H1 (cell line): Measurements from ENCODE around the gene DENND4A.

Experiments
- CBX5 ChIP-seq: fragments of 300-800, 300-1000 bp; sonication (generic); IDR thresholded peaks from 2 replicates; pipeline ENCODE4 v1.7.1; 2016; ENCODE audit warnings: antibody characterized with exemption, low read length, low read depth
- CHD2 ChIP-seq: IDR thresholded peaks from 2 replicates; pipeline ENCODE4 v1.6.1; 2012; ENCODE audit warnings: low read length, improper control_type of control experiment
- EZH2 ChIP-seq: fragments of 200-600 bp; sonication (generic); IDR thresholded peaks from 2 replicates; pipeline ENCODE4 v1.7.1; 2012; ENCODE audit warnings: low read depth, mild to moderate bottlenecking, moderate library complexity, low read length, inconsistent platforms; ENCODE audit not compliant: severe bottlenecking
- POLR2A ChIP-seq, 2 experiments: IDR thresholded peaks; 1 replicate in 1 of 2; 2 replicates in 1 of 2; pipeline ENCODE4 v1.6.1; 2011; ENCODE audit warnings: low read depth in 2 of 2, low read length in 2 of 2, mild to moderate bottlenecking in 2 of 2; ENCODE audit errors: control extremely low read depth in 1 of 2
- POLR2AphosphoS5 ChIP-seq: IDR thresholded peaks from 2 replicates; pipeline ENCODE4 v1.6.1; 2011; ENCODE audit warnings: low read depth, low read length
- RAD21 ChIP-seq, 2 experiments: IDR thresholded peaks in 1 of 2; conservative IDR thresholded peaks in 1 of 2; 2 replicates each; pipeline ENCODE4 v1.6.1; 2011; ENCODE audit warnings: low read depth in 2 of 2, low read length in 2 of 2, improper control_type of control experiment in 1 of 2, inconsistent platforms in 1 of 2, mild to moderate bottlenecking in 1 of 2, moderate library complexity in 1 of 2
- RFX5 ChIP-seq: IDR thresholded peaks from 2 replicates; pipeline ENCODE4 v1.6.1; 2011; ENCODE audit warnings: low read depth, low read length, improper control_type of control experiment, borderline replicate concordance
- TAF7 ChIP-seq: optimal IDR thresholded peaks from 2 replicates; pipeline ENCODE3; 2011; ENCODE audit warnings: low read depth, mild to moderate bottlenecking, inconsistent platforms, low read length, moderate library complexity, borderline replicate concordance
- YY1 ChIP-seq: IDR thresholded peaks from 2 replicates; pipeline ENCODE4 v1.6.1; 2011; ENCODE audit warnings: low read depth, mild to moderate bottlenecking, low read length
- TF ChIP-seq, protein P1 (sequence below), 3 experiments: IDR thresholded peaks; 1 replicate in 2 of 3; 2 replicates in 1 of 3; pipeline versions ENCODE4 v1.5.1 to v1.6.1; 2011; ENCODE audit warnings: low read length in 3 of 3, mild to moderate bottlenecking in 3 of 3, inconsistent platforms in 2 of 3, low read depth in 1 of 3, moderate library complexity in 1 of 3; ENCODE audit not compliant: insufficient read depth in 1 of 3; ENCODE audit errors: control extremely low read depth in 1 of 3

DNA sequence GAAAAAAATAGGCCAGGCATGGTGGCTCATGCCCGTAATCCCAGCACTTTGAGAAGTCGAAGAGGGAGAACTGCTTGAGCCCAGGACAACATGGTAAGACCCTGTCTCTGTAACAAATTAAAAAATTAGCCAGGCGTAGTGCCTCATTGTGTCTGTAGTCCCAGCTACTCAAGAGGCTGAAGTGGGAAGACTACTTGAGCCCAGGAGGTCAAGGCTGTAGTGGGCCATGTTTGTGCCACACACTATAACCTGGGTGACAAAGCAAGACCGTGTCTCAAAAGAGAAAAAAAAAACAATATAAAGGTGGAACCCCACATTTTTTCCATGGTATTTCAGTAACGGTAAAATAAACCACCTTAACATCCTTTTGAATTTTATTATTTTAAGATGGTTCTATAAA lies 69.9 kb downstream of the DENND4A start:
- TF ChIP-seq RFX5 (no peak), POLR2AphosphoS5 (no peak), CBX5 (no peak), POLR2A (IDR thresholded peaks at IDR 0.05; ENCODE audit: control extremely low read depth in 1 of 2, low read depth in 2 of 2, low read length in 2 of 2) (no peak), EZH2 (no peak), RAD21 (IDR thresholded peaks at IDR 0.05 in 1 of 2, conservative IDR thresholded peaks at IDR 0.05 in 1 of 2; ENCODE audit: low read depth in 2 of 2, low read length in 2 of 2) (no peak), TAF7 (no peak), YY1 (no peak), CHD2 (no peak)
- TF ChIP-seq, protein P1, sequence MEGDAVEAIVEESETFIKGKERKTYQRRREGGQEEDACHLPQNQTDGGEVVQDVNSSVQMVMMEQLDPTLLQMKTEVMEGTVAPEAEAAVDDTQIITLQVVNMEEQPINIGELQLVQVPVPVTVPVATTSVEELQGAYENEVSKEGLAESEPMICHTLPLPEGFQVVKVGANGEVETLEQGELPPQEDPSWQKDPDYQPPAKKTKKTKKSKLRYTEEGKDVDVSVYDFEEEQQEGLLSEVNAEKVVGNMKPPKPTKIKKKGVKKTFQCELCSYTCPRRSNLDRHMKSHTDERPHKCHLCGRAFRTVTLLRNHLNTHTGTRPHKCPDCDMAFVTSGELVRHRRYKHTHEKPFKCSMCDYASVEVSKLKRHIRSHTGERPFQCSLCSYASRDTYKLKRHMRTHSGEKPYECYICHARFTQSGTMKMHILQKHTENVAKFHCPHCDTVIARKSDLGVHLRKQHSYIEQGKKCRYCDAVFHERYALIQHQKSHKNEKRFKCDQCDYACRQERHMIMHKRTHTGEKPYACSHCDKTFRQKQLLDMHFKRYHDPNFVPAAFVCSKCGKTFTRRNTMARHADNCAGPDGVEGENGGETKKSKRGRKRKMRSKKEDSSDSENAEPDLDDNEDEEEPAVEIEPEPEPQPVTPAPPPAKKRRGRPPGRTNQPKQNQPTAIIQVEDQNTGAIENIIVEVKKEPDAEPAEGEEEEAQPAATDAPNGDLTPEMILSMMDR (IDR thresholded peaks at IDR 0.05; ENCODE audit: control extremely low read depth in 1 of 3, insufficient read depth in 1 of 3, low read depth in 1 of 3, low read length in 3 of 3), result no peak
